HG02642 (cell line): ENCODE data around the gene SAAL1.
"Not testable (repeated sequence)": the region's sequence is repeated elsewhere in the genome, so short reads cannot be mapped to it uniquely, and the experiment has no call there.

Experiments
- ATAC-seq: cut with Tn5 transposase; IDR thresholded peaks from one replicate; pipeline ENCODE4 v1.9.1; 2021; ENCODE audit warnings: mild to moderate bottlenecking; ENCODE audit not compliant: unreplicated experiment, poor library complexity

SAAL1 gene, protein sequence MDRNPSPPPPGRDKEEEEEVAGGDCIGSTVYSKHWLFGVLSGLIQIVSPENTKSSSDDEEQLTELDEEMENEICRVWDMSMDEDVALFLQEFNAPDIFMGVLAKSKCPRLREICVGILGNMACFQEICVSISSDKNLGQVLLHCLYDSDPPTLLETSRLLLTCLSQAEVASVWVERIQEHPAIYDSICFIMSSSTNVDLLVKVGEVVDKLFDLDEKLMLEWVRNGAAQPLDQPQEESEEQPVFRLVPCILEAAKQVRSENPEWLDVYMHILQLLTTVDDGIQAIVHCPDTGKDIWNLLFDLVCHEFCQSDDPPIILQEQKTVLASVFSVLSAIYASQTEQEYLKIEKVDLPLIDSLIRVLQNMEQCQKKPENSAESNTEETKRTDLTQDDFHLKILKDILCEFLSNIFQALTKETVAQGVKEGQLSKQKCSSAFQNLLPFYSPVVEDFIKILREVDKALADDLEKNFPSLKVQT

DNA sequence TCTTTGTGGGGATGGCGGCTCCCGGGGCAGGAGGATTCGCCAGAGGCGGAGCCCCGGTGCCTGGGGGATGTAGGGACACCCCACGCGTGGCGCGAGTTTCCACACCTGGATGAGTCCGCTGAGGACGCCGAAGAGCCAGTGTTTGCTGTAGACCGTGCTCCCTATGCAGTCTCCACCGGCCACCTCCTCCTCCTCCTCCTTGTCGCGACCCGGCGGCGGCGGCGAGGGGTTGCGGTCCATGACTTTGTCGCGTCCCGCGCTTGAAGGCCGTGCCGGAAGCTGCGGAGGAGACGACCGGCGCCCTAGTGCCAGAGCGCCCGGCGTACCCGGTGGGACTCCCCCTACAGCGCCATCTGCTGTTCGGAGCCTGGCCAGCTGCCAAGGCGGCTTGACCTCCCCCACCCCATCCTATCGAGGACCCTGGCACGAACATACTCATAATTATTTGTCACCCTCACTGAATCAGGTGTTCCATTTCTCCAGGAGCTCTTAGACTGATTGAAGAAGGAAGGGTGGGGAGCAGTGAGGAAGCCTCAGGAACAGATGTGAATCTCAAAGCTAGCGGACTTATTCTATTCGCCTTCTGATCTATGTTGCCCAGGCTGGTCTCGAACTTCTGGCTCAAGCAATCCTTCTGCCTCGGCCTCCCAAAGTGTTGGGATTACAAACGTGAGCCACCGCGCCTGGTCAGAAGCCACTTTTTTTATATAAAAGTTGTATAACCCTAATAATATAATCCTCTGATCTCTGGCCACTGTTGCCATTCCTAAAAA lies at the start of gene SAAL1:
Gene SAAL1, minus strand, starts transcription at position 281 of the 773 bp plus-strand sequence. Its CDS starts 41 bp downstream, at position 240.
- ATAC-seq = peak; percentile 98

DNA sequence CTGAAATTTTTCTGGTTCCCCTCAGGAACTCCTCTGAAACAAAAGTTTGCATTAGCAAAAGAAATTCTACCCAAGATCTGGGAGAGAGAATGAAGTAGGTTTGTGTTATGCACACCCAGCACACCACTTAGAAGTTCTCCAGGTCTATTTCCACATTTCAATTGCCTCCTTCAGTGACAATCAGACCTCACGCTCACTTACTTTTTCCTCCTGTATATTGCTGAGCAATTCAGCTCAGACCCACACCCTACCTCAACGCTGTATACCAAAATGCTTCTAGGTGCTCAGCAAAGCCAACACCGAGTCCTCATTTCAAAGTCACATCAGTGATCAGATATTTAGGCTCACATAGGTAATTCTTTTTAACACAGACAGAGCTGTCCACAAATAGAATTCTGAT lies 45.7 kb upstream of the SAAL1 start:
- no peak for ATAC-seq

DNA sequence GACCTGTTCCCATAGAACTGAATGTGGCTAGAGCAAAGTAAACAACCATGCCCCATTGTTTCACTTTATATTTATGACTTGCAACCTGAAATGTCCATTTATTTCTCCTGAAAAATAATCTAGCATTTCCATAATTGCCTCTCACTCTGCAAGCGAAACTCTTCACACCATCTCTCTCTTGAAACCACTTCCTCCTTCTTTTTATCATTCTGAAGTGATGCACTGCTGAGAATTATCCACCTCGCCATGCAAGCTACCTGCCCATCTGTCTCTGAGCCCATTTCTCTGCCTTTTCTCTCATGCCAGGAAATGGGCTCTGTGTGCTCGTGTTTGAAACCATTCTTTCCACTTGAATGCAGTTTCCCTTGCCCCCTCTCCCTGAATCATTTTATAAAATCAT lies 40.0 kb upstream of the SAAL1 start:
- ATAC-seq = no peak

DNA sequence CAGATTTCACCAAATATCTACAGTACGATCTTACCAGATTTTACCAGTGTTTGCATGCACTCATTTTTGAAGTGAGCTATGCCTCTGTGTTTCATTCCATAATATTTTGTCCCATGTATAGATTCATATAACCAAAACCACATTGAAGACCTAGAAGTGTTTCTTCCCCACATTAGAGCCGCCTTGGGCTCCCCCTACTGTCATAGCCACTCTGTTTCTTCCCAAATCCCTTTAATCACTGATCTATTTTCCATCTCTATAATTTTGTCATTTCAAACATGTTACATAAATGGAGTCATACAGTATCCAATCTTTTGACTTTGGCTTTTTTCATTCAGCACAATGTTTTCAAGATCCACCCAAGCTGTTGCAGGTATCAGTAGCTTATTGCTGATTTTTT lies 39.1 kb upstream of the SAAL1 start:
- ATAC-seq = no peak

DNA sequence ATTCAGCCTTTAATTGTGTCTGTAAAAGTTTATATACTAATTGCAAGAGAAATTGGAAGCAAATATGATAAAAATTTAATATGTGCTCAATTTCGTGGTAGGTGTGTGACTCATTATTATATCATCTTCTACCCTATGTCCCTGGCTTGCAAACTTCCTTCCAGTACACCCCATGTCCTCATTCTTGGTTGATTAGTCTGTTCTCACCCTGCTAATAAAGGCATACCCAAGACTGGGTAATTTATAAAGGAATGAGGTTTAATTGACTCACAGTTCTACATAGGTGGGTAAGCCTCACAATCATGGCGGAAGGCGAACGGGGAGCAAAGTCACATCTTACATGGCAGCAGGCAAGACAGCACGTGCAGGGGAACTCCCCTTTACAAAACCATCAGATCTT lies 38.4 kb upstream of the SAAL1 start:
- no peak for ATAC-seq

DNA sequence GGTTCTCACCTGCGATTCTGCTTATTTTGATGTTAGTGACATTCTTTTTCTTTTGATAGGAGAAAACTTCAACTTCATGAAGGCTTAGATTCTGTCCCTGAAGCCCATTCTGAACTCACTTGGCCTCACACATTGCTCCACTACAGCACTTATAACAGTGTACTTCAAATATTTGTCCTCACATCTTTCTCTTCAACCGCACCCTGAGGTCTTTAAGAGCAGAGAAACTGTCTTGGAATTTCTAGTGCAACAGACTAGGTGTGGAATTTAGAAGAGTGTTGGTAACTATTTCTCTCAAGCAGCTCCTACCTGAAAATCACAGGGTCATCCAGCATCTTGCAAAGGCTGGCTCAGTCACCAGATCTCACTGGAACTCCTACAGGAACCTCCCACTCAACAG lies 34.3 kb upstream of the SAAL1 start:
- ATAC-seq = no peak

DNA sequence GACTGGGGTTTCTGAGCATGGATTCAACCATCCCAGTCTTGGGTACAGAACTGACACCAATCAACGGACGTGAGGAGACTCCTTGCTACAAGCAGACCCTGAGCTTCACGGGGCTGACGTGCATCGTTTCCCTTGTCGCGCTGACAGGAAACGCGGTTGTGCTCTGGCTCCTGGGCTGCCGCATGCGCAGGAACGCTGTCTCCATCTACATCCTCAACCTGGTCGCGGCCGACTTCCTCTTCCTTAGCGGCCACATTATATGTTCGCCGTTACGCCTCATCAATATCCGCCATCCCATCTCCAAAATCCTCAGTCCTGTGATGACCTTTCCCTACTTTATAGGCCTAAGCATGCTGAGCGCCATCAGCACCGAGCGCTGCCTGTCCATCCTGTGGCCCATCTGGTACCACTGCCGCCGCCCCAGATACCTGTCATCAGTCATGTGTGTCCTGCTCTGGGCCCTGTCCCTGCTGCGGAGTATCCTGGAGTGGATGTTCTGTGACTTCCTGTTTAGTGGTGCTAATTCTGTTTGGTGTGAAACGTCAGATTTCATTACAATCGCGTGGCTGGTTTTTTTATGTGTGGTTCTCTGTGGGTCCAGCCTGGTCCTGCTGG lies 31.4 kb upstream of the SAAL1 start:
- ATAC-seq = no peak

DNA sequence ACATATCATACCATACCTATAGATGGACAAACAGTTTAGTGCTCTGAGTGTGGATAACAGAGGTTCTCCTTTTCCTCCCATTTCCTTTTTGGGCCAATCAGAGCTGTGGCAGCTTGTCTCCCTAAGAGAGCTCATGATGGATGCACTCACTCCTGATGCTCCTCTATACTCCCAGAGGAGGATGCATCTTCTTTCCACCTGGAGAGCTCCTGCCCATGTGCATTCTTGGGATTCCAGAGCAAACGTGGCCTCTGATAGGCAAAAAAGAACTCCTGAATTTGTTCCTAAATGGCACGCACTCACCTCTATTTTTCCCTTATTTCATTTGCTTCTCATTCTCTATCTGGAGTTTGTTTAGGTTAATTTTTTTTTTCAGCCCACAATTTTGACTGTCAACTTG lies 29.4 kb upstream of the SAAL1 start:
- ATAC-seq = no peak

DNA sequence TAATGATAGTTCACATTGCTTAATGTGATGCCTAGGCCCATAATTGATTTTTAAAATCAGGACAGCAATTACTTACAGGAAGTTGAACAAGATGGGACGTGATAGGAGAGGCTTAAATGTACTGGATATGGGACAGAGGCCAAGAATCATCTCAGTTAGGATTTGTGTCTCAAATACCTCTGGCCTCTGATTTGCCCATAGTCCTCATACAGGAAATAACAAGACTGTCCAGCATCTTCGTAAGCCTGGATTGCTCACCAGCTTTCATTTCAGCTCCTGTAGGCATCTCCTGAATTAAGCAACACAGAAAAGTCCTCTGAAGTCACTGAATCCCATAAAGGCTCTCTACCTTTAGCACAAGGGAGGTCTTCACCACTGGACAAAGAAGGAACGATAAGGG lies 26.5 kb upstream of the SAAL1 start, which contains the start of gene MRGPRX3:
Gene MRGPRX3, plus strand, starts transcription at position 231 of the 400 bp plus-strand sequence. CDS start 4,632 bp downstream, outside the sequence.
- no peak for ATAC-seq

DNA sequence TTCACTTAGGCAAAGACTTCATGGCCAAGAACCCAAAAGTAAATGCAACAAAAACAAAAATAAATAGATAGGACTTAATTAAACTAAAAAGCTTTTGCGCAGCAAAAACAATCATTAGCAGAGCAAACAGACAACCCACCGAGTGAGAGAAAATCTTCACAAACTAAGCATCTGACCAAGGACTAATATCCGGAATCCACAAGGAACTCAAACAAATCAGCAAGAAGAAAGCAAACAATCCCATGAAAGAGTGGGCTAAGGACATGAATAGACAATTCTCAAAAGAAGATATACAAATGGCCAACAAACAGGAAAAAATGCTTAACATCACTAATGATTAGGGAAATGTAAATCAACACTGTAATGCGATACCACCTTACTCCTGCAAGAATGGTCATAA lies 25.2 kb upstream of the SAAL1 start:
- ATAC-seq = not testable (repeated sequence)

DNA sequence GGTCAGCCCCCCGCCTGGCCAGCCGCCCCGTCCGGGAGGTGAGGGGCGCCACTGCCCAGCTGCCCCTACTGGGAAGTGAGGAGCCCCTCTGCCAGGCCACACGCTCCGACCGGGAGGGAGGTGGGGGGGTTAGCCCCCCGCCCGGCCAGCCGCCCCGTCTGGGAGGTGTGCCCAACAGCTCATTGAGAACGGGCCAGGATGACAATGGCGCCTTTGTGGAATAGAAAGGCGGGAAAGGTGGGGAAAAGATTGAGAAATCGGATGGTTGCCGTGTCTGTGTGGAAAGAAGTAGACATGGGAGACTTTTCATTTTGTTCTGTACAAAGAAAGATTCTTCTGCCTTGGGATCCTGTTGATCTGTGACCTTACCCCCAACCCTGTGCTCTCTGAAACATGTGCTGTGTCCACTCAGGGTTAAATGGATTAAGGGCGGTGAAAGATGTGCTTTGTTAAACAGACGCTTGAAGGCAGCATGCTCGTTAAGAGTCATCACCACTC lies 15.5 kb upstream of the SAAL1 start:
- not testable (repeated sequence) for ATAC-seq

DNA sequence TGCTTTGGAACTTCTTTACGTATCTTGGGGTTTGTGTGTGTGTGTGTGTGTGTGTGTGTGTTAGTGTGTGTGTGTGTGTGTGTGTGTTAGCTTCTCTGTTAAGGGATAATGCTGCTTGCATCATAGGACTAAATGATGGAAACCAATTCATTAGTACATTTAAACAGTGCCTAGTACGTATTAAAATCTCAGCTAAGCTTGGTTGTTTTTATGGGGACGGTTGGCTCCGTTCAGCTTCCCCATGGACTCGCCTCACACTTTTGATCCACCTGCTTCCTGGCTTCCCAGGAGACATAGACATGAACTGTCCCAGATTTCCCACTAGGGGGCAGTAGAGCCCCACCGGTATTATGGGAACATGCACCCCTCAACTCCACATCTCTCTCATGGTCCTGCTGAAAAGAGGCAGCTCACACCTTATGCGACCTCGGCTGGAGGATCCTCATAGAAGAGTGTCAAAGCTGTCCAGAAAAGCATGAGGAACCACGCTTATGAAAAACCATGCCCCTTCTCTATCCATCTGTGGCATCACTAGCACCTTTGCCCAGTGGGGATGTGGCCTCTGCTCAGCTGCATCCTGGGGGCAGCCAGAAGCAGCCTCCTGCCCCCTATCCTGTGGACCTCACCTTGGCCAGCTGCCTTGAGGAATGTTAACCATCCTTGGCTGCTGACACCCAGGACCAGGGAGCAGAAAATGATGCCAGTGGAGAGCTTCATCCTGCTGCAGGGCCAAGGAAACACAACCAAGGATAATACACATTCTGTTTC lies 9.7 kb upstream of the SAAL1 start:
- ATAC-seq = peak; percentile 86

DNA sequence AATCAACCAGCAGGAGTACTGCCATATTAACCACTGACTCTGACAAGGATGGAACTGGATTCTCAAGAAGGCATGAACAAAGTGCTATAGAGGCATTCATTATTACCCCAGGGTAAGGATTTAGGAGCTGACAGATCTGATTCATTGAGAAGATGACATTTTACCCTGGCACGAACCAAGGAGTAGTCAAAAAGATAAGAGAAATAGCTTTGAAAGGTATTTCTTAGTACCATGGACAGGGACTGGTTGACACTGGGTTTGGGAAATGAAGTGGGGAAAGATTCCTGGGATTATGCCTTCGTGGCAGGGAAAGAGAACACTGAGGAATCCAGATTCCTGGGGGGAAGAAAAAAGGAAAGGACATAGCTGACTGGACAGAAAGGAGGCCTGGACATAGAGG lies 5.1 kb upstream of the SAAL1 start:
- ATAC-seq = no peak

DNA sequence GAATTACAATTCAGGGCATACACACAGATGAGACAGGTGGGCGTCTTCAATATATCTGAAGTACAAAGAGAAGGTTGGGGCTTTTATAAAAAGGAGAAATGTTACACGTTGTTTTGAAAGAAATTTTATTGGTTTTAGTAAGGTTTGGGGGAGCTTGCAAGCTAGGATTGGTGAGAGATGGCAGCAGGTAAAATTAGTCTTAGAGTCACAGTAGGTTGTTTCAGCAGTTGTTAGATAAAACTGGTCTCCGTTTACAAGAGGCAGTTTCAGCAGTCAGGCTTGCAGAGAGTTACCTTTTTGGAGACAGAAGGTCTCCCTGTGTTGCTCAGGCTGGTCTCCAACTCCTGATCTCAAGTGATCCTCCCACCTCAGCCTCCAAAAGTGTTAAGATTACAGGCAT lies 2.4 kb upstream of the SAAL1 start:
- no peak for ATAC-seq

DNA sequence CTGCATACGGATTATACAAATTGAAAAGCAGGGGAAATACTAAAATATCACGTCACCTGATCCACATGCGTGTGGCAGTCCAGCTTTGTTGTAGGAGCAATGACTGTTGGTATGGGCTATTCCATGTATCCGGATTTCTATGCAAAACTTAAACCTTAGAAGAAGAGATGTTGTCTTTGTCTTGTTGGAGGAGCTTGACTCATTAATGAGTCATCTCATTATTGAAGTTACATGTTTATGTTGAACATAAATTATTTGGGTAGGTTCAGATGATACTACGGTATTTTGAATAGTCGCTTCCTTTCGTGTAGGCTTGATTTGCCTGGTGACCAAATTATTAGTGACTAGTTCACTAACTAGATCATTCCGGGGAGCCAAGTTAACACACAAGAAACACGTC lies 806 bp upstream of the SAAL1 start:
- ATAC-seq = no peak

DNA sequence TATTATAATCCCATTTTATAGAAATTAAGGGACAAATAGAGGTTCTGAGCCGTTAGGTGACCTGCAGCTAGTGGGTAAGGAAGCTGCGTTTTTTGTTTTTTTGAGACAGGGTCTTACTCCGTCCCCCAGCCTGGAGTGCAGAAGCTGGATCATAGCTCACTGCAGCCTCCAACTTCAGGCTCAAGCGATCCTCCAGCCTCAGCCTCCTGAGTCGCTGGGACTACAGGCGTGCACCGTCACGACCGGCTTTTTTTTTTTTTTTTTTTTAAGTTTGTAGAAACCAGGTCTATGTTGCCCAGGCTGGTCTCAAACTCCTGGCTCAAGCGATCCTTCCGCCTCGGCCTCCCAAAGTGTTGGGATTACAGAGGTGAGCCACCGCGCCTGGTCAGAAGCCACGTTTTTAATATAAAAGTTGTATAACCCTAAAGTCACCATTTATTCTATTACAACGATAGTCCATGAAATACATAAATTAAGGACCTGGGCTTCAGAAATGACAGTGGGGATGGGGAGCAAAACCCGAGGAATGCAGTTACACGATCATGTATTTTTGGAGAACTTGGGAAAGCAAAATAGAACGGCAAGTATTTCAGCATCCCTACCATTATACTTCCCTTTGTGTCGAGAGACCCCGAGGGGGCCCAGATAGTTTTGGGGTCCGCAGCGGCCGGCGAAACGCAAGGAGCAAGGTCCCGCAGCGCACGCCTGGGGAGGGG lies 638 bp downstream of the SAAL1 start:
- no peak for ATAC-seq

DNA sequence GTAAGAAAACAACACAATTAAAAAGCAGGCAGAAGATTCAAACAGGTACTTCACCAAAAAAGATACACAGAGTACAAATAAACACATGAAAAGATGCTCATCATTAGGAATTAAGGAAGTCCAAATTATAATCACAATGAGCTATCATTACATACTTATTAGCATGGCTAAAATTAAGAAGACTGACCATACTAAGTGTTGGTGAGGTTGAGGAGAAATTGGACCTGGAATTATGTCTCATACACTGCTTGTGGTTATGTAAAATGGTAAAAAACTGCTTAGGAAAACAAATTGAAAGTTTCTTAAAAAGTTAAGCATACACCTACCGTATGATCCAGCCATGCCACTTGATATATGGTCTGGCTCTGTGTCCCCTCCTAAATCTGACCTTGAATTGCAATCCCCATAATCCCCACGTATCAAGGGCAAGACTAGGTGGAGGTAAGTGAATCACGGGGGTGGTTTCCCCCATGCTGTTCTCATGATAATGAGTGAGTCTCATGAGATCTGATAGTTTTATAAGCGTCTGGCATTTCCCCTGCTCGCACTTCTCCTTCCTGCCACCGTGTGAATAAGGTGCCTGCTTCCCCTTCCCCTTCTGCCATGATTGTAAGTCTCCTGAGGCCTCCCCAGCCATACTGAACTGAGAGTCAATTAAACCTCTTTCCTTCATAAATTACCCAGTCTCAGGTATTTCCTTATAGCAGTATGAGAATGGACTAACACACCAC lies 4.8 kb downstream of the SAAL1 start:
- no peak for ATAC-seq

DNA sequence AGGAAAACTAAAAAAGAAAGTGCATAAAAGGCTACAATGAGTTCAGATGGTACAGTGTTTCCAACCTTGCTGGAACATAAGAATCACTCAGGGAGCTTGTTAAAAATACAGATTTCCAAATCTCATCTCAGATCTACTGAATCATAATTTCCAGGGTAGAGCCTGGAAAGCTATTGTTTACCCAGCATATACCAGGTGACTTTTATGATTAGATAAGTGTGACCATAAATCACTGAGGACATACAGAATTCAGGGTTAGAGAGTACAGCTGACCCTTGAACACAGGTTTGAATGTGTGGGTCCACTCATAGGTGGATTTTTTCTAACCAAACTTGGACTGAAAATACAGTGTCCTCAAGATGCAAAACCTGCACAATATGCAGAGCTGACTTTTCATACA lies 11.9 kb downstream of the SAAL1 start:
- no peak for ATAC-seq

DNA sequence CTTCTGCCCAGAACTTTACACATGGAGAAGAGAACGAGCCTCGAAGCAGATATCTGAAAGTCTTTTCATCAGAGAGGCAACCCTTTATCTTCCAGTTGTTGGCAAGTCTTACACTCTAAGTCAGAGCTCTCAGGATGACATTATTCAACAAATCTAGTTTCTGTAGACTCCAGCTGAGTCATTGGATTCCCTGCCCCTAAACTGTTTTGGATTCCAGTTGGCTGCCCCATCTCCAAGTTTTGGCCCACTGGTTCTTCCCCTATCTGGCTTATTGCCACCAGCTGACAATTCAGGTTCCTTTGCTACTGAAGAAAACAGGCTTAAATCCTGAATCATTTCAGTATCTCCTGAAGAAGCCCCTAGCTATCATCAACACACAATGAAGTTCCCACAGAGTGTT lies 14.2 kb downstream of the SAAL1 start:
- ATAC-seq = no peak
